HG03575 (cell line): ENCODE measurements around the gene SHD.
"Not testable (repeated sequence)": the region's sequence is repeated elsewhere in the genome, so short reads cannot be mapped to it uniquely, and the experiment has no call there.

Experiments
- ATAC-seq: cut with Tn5 transposase; IDR thresholded peaks from one replicate; pipeline ENCODE4 v1.9.1; 2021; ENCODE audit not compliant: unreplicated experiment, insufficient number of reproducible peaks, low FRiP score; ENCODE audit errors: extremely low read depth

The SHD gene

GRCh38 chr19:4264812-4265211 is 14.3 kb upstream of the SHD start:
- no peak for ATAC-seq

- ATAC-seq = no peak
Observed at GRCh38 chr19:4266253-4267000, 12.6 kb upstream of the SHD start.

GRCh38 chr19:4267101-4267900 is 11.8 kb upstream of the SHD start:
- ATAC-seq = no peak

DNA sequence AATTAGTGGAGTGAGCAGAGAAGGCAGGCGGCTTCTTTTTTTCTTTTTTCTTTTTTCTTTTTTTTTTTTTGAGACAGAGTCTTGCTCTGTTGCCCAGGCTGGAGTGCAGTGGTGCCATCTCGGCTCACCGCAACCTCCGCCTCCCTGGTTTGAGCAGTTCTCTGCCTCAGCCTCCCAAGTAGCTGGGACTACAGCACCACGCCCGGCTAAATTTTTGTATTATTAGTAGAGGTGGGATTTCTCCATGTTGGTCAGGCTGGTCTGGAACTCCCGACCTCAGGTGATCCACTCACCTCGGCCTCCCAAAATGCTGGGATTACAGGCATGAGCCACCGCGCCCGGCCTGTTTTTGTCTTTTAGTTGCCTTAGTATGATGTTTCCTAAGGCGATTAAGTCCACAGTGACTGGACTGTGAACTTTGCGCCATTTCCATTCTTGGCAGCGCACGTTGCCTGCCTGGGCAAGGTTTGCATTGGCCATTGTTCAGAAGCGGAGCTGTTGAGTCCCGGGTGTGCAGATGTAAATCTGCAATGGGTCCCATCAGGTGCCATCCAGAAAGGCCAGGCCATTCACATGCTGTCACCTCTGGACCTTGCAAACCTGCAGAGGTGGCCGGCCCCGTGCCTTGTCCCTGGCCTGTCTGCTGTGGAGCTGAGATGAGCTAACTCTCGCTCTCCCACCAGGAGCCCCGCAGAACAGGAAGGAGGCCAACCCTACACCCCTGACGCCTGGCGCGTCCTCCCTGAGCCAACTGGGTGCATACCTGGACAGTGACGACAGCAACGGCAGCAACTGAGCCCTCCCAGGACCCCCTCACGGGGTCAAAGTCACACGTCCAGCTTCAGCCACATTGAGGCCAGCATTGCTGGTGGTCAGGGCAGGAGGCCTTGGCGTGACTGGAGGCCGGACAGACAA is 10.9 kb upstream of the SHD start:
- no peak for ATAC-seq

- ATAC-seq = no peak
Observed at GRCh38 chr19:4268816-4269430, 10.1 kb upstream of the SHD start.

DNA sequence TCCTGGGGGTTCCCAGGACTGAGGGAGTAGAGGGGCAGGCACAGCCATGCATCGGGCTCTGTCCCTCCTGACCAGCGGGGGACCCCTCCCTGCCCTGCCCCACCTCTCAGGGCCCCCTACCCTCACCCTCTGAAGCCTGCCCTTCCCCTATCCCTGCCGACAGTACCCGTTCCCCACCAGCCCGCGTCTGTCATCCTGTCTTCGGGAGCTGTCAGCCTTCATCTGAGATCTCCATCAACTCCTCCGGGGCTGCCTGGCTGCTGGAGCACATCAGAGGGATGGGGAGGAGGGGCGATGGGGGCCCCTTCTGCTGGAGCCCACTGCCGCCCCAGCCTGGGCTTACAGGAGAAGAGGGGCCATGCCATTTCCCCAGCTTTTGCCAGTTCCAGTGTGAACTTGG is 6.2 kb upstream of the SHD start:
- no peak for ATAC-seq

- ATAC-seq = not testable (repeated sequence)
Observed at GRCh38 chr19:4274321-4274686, 4.8 kb upstream of the SHD start.

- no peak for ATAC-seq
Observed at GRCh38 chr19:4277191-4277696, 1.8 kb upstream of the SHD start.

DNA sequence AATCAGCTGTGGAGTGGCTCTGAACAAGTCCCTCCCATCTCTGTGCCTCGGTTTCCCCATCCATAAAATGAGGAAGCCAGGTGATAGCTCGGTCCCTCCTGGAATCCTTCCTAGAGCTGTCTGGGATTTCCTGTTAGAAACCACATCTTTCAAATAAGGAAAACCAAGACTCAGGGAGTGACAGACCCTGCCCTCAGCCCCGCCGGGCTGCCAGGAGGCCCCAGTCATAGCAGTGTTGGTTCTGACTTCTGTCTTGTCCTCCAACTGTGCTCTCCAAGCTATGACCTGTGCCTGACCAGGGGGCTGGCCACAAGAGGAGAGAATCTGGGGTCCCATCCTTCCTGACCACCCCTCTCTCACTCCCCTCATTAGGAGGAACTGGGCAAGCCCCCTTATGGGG is 1.1 kb upstream of the SHD start:
- no peak for ATAC-seq

- ATAC-seq = no peak
Observed at GRCh38 chr19:4279267-4279529, 132 bp downstream of the SHD start.

GRCh38 chr19:4279530-4280422 is 710 bp downstream of the SHD start:
- ATAC-seq = no peak

DNA sequence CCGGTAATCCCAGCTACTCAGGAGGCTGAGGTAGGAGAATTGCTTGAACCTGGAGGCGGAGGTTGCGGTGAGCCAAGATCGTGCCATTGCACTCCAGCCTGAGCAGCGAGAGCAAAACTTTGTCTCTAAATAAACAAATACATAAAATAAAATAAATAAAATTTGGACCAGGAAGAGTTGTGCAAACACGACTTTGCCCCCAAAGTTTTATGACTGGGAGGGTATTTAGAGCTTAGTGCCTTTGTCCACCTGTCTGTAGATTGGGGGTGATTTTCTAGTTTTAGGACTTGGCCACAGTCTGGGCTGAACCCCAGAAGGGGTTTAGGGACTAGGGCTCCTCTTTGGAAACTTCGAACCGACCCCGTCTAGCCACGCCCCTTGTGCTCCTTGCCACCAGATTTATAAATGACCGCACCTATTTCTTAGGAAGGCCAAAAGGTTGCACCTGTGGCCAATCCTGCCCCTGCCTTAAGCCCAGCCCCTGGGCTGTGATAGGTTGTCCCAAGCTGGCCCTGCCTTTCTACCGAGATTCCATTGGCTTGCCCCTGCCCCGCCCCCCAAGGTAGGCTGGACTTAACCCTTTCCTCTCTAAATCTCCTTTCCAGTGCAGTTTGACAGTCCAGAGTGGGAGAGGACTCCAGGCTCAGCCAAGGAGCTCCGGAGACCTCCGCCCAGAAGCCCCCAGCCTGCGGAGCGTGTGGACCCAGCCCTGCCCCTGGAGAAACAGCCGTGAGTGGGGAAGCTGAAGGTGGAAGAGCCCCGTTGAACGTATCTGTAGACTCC is 5.3 kb downstream of the SHD start:
- ATAC-seq = no peak

GRCh38 chr19:4284974-4285373 is 5.9 kb downstream of the SHD start:
- no peak for ATAC-seq

GRCh38 chr19:4286141-4286540 is 7.1 kb downstream of the SHD start:
- not testable (repeated sequence) for ATAC-seq

DNA sequence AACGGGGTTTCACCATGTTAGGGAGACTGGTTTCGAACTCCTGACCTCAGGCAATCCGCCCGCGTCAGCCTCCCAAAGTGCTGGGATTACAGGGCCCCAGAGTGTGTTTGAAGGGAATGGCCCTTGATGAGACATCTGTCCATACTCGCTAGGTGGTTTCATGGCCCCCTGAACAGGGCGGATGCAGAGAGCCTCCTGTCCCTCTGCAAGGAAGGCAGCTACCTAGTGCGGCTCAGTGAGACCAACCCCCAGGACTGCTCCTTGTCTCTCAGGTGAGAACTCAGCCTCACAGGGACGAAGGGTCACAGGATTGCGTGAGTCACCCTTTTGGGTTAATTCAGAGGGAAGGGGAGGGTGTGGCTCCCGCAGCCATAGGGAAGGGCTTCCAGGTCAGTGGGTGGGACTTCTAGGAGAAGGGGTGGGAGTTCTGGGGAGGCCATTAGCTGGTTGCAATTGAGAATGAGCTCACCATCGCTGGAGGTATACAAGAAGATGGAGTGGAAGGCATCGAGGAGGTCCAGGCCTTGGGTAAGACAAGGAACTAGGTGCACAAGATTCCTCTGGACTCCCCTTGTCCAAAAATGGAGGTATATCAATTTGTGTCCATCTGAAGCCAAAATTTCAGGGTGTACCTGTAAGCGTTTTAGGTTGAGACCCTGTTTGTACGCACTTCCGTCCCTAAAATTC is 9.2 kb downstream of the SHD start:
- ATAC-seq = no peak

DNA sequence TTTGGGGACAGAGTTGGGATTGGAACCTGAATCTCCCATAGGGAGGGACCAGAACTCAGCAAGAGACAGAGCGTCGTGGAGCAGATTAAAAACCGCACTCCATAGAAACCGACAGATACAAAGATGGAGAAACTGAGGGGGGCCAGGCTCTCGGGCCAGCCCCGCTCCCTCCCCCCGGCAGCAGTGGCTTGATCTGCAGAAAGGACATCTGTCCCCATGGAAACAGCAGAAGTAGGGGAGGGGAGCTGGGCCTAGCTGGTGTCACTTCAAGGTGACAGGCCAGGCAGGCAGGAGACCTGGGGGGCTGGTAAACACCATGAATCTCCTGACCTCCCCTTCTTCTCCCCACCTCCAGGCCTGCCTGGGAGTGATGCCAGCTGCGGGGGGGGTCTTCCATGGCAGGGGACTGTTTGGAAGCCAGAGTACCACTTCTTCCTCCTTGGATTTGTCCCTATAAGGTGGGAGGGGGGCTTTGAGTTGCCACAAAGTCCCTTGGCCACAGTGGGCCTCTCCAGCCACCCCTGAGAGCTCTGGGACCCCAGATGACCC is 12.2 kb downstream of the SHD start:
- no peak for ATAC-seq

DNA sequence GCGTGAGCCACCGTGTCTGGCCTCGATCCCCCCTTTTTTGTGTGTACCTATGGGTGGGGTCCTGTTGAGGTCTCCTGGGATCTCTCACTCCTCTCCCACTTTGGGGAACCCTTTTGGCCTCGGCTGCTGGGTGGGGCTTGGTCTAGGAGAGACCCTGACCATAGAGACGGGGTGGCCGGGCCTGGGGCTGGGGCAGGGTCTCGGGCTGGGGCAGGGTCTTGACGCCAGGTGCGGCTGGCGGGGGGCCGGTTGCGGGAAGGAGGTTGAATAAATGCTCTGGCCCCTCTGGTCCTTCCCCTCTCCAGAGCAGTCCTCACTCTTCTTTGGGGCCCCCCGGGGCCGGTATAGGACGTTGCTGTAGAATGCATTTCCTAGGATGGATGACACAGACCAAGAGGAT is 13.4 kb downstream of the SHD start:
- ATAC-seq = no peak
